Spinal cord (tissue), 10 donors: ENCODE measurements around the gene MAGT1. TPM values are rescaled to one million over a fixed set of nuclear protein-coding genes. Genes with fewer than 3 reads are reported as not detected.
"Not testable (repeated sequence)": the region's sequence is repeated elsewhere in the genome, so short reads cannot be mapped to it uniquely, and the experiment has no call there.

Experiments
- DNase-seq, 6 donors: peaks; one replicate each; pipeline versions ENCODE4 v3.0.0 to v3.0.0-alpha.2; 2013 to 2015; ENCODE audit warnings: low spot score in 6 of 6, low read depth in 4 of 6
- H3K27ac ChIP-seq: one replicate; pipeline ENCODE4 v1.5.1; 2013; ENCODE audit warnings: low read depth, low read length, control low read depth
- H3K27me3 ChIP-seq: one replicate; pipeline ENCODE4 v1.6.1; 2013; ENCODE audit warnings: low read length; ENCODE audit not compliant: control insufficient read depth, insufficient read depth
- H3K36me3 ChIP-seq: one replicate; pipeline ENCODE4 v1.6.1; 2013; ENCODE audit warnings: low read length; ENCODE audit not compliant: control insufficient read depth, insufficient read depth
- H3K4me1 ChIP-seq: one replicate; pipeline ENCODE4 v1.6.1; 2013; ENCODE audit warnings: low read length; ENCODE audit not compliant: control insufficient read depth, insufficient read depth
- H3K4me3 ChIP-seq: one replicate; pipeline ENCODE4 v1.5.1; 2013; ENCODE audit warnings: low read depth, low read length, control low read depth
- H3K9me3 ChIP-seq: one replicate; pipeline ENCODE4 v1.6.1; 2013; ENCODE audit warnings: low read length; ENCODE audit not compliant: control insufficient read depth, insufficient read depth
- WGBS: methylation state at CpG from one replicate; pipeline ENCODE4 v1.1.5; 2013; ENCODE audit warnings: missing lambda C conversion rate; ENCODE audit not compliant: insufficient coverage; 5-methylcytosine and 5-hydroxymethylcytosine counted together
- polyA plus RNA-seq, 2 donors: library from polyadenylated mRNA; unstranded; fragments of 120-200 nt; gene quantifications; one replicate each; pipeline ENCODE4 v1.2.1, GENCODE V29; 2013; ENCODE audit not compliant: insufficient read length in 2 of 2
- total RNA-seq, 2 donors: library from RNA; depleted of rRNA in 1 of 2; stranded (reverse); fragments of 120-200 nt in 1 of 2; fragments of >200 nt in 1 of 2; gene quantifications; one replicate each; pipeline versions ENCODE4 v1.2.3 to v1.2.4, GENCODE V29; 2013 to 2014
- donor health status: healthy.

The MAGT1 gene
- total and polyA plus RNA-seq, 4 donors = 31.3 to 66.8 (median 50.8) TPM

- WGBS = no CpG with 5 or more reads among the region's 2 CpGs
- Histone ChIP-seq H3K9me3 (no peaks in the 10 kb centered on the region), H3K27me3 (no peaks in the 10 kb centered on the region), H3K36me3 (no peaks in the 10 kb centered on the region), H3K4me1 (peaks cover 5% of the 10 kb centered on the region), H3K27ac (no peak overlapping the region), H3K4me3 (no peak overlapping the region)
- DNase-seq = no peak
These were observed 2.3 kb downstream of the MAGT1 start for GRCh38 chrX:77892887-77893286.

DNA sequence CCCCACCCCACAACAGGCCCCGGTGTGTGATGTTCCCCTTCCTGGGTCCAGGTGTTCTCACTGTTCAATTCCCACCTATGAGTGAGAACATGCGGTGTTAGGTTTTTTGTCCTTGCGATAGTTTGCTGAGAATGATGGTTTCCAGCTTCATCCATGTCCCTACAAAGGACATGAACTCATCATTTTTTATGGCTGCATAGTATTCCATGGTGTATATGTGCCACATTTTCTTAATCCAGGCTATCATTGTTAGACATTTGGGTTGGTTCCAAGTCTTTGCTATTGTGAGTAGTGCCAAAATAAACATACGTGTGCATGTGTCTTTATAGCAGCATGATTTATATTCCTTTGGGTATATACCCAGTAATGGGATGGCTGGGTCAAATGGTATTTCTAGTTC, 13.8 kb downstream of the MAGT1 start:
- H3K27ac ChIP-seq = not testable (repeated sequence)
- WGBS = no CpG with 5 or more reads among the region's 4 CpGs

GRCh38 chrX:77875372-77875771, 19.9 kb downstream of the MAGT1 start:
- Histone ChIP-seq H3K36me3 (peaks cover 3% of the 10 kb centered on the region), H3K4me1 (no peaks in the 10 kb centered on the region), H3K27me3 (no peaks in the 10 kb centered on the region), H3K9me3 (no peaks in the 10 kb centered on the region), H3K4me3 (no peak overlapping the region), H3K27ac (no peak overlapping the region)
- DNase-seq = no peak
- WGBS = no CpG with 5 or more reads among the region's 8 CpGs

More for the DNA sequence above, 13.8 kb downstream of the MAGT1 start:
- H3K4me3 ChIP-seq, H3K4me1 ChIP-seq, H3K27me3 ChIP-seq, H3K36me3 ChIP-seq, DNase-seq, H3K9me3 ChIP-seq: not testable (repeated sequence)

DNA sequence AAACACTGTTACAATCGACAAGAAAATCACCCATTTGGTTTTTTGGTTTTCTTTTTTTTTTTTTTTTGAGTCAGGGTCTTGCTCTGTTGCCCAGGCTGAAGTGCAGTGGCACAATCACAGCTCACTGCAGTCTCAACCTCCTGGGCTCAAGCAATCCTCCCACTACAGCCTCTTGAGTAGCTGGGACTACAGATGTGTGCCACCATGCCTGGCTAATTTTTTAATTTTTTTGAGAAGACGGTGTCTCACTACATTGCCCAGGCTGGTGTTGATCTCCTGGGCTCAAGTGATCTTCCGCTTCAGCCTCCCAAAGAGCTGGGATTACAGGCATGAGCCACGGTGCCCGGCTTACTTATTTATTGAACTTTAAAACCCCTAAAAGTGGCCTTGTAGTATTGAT, 63.7 kb downstream of the MAGT1 start:
- 100% methylated on average over 1 of the region's 5 CpGs for WGBS

GRCh38 chrX:77821989-77822388, 73.2 kb downstream of the MAGT1 start:
- WGBS = no CpG with 5 or more reads among the region's 2 CpGs
- not testable (repeated sequence) for DNase-seq, H3K36me3 ChIP-seq

More for the DNA sequence above, 63.7 kb downstream of the MAGT1 start:
- H3K9me3 ChIP-seq, H3K36me3 ChIP-seq, H3K27ac ChIP-seq, H3K4me3 ChIP-seq, H3K27me3 ChIP-seq, H3K4me1 ChIP-seq, DNase-seq: not testable (repeated sequence)

GRCh38 chrX:77820091-77820727, 75.0 kb downstream of the MAGT1 start:
- Histone ChIP-seq H3K36me3 (peaks cover 2% of the 10 kb centered on the region), H3K9me3 (no peaks in the 10 kb centered on the region), H3K4me3 (no peak overlapping the region), H3K27ac (no peak overlapping the region), H3K4me1 (no peaks in the 10 kb centered on the region), H3K27me3 (no peaks in the 10 kb centered on the region)
- 73% methylated on average over 4 of the region's 9 CpGs for WGBS
- peak in 2 of 6 donors; percentile 0 to 1 for DNase-seq

More at GRCh38 chrX:77821989-77822388, 73.2 kb downstream of the MAGT1 start:
- not testable (repeated sequence) for H3K4me1 ChIP-seq, H3K9me3 ChIP-seq, H3K27ac ChIP-seq, H3K27me3 ChIP-seq, H3K4me3 ChIP-seq

DNA sequence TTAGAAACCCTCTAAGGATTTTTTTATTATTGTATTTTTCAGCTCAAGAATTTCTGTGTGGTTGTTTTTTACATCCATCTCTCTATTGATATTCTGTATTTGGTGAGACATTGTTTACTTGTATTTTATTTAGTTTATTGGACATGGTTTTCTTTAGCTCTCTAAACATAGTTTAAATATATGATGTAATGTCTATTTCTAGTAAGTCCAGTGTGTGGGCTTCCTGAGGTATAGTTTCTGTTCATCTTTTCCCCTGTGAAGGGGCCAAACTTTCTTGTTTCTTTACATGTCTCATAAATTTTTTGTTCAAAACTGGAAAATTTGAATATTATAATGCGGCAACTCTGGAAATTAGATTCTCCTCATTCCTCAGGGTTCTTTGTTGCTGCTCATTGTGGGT, 81.0 kb downstream of the MAGT1 start:
- DNase-seq = no peak
- H3K4me1 ChIP-seq = no peaks in the 10 kb centered on the region
- H3K27ac ChIP-seq = no peak overlapping the region
- H3K4me3 ChIP-seq = no peak overlapping the region
- no peaks in the 10 kb centered on the region for H3K36me3 ChIP-seq
- no peaks in the 10 kb centered on the region for H3K27me3 ChIP-seq
- WGBS = no CpG with 5 or more reads among the region's 1 CpG
- no peaks in the 10 kb centered on the region for H3K9me3 ChIP-seq

GRCh38 chrX:77802201-77802600, 93.0 kb downstream of the MAGT1 start:
- DNase-seq = peak in 1 of 6 donors; percentile 72
- WGBS = no CpG with 5 or more reads among the region's 1 CpG
- Histone ChIP-seq H3K27me3 (no peaks in the 10 kb centered on the region), H3K4me1 (no peaks in the 10 kb centered on the region), H3K4me3 (no peak overlapping the region), H3K36me3 (no peaks in the 10 kb centered on the region), H3K9me3 (peaks cover 4% of the 10 kb centered on the region), H3K27ac (no peak overlapping the region)

DNA sequence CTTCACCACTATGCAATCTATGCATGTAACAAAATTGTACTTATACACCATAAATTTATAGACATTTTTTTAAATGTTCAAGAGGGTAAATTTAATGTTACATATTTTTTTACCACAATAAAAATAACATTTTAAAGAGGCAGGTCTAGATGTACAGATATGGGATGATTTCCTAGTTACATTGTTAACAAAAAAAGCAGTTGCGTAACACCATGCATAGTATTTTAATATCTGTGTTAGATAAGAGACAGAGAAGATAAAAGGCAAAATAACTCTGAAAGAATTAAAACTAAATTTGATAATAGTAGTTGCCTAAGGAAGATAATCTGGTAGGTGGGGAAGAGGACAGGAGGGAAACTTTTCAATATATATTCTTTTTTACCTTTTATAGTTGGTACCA, 100.1 kb downstream of the MAGT1 start:
- DNase-seq = no peak
- Histone ChIP-seq H3K27me3 (no peaks in the 10 kb centered on the region), H3K4me3 (no peak overlapping the region), H3K4me1 (no peaks in the 10 kb centered on the region), H3K27ac (no peak overlapping the region), H3K9me3 (no peaks in the 10 kb centered on the region), H3K36me3 (no peaks in the 10 kb centered on the region)
- WGBS = no CpG with 5 or more reads among the region's 1 CpG

DNA sequence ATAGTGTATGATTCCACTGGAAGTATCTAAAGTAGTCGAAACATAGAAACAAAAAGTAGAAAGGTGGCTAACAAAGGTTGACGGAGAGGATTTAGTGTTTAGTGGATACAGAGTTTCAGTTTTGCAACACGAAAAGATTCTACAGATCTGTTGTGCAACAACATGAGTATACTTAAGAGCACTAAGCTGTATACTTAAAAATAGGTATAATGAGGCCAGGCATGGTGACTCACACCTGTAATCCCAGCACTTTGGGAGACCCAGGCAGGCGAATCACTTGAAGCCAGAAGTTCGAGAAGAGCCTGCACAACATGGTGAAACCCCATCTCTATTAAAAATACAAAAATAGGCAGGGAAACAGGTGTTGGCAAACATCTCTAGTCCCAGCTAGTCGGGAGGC, 101.3 kb downstream of the MAGT1 start:
- Histone ChIP-seq H3K27me3 (no peaks in the 10 kb centered on the region), H3K4me1 (no peaks in the 10 kb centered on the region), H3K4me3 (no peak overlapping the region), H3K27ac (no peak overlapping the region), H3K9me3 (no peaks in the 10 kb centered on the region), H3K36me3 (no peaks in the 10 kb centered on the region)
- WGBS = no CpG with 5 or more reads among the region's 6 CpGs
- DNase-seq = no peak
